ENCODE results near the gene ARHGDIG. TPM values are rescaled to one million over a fixed set of nuclear protein-coding genes. Genes with fewer than 3 reads are reported as not detected.

ARHGDIG gene
- total and polyA plus RNA-seq, 2 of the 4 experiments (the other 2 are of a cell fraction) = 0.24 to 0.36 TPM

GRCh38 chr16:291539-291938 lies 11.1 kb downstream of the ARHGDIG start:
- Histone ChIP-seq H3K9ac (ENCODE audit: low read depth, low read length) (no peak overlapping the region), H3K9me3 (ENCODE audit: control insufficient read depth, insufficient read depth, low read length) (no peaks in the 10 kb centered on the region), H3K36me3 (ENCODE audit: control insufficient read depth, insufficient read depth, low read length) (peaks cover 46% of the 10 kb centered on the region), H3K56ac (ENCODE audit: extremely low read depth, insufficient read depth, low read length) (no peak overlapping the region), H3K4me3 (ENCODE audit: insufficient read depth, low read depth, low read length) (no peak overlapping the region), H3K23ac (ENCODE audit: low read depth, low read length) (no peak overlapping the region), H2AK9ac (replicated peaks; ENCODE audit: low read depth, low read length, poor library complexity) (no peak overlapping the region), H2BK20ac (ENCODE audit: low read depth, low read length) (no peak overlapping the region), H4K5ac (ENCODE audit: low read depth, low read length) (no peak overlapping the region), H2BK15ac (ENCODE audit: low read depth, low read length) (no peak overlapping the region), H3K4ac (ENCODE audit: low read depth, low read length) (no peak overlapping the region), H3K4me2 (ENCODE audit: low read depth, low read length) (no peak overlapping the region), H4K91ac (ENCODE audit: insufficient read depth, low read depth, low read length) (no peak overlapping the region), H2AK5ac (ENCODE audit: low read depth, low read length) (no peak overlapping the region), H2BK5ac (ENCODE audit: low read depth, low read length, poor library complexity, severe bottlenecking) (no peak overlapping the region), H3K27me3 (ENCODE audit: control insufficient read depth, insufficient read depth, low read length) (no peaks in the 10 kb centered on the region), H3K14ac (replicated peaks; ENCODE audit: low read depth, low read length) (no peak overlapping the region), H4K8ac (ENCODE audit: low read depth in 2 of 2, low read length in 2 of 2) (no peak overlapping the region), H3K27ac (ENCODE audit: insufficient read depth, low read length) (no peak overlapping the region), H4K20me1 (ENCODE audit: insufficient read depth, low read length) (no peaks in the 10 kb centered on the region), H2AFZ (replicated peaks; ENCODE audit: low read length, poor library complexity) (no peak overlapping the region), H3K4me1 (ENCODE audit: control insufficient read depth, insufficient read depth, low read length) (no peaks in the 10 kb centered on the region), H3K79me1 (ENCODE audit: low read depth in 1 of 2, low read length in 2 of 2) (no peaks in the 10 kb centered on the region), H3K18ac (ENCODE audit: low read depth, low read length) (no peak overlapping the region), H2BK120ac (ENCODE audit: low read depth, low read length) (no peak overlapping the region), H3K9me1 (ENCODE audit: insufficient read depth, low read length) (no peaks in the 10 kb centered on the region)
- POLR2A ChIA-PET (ENCODE audit: unreplicated experiment) = no interaction called here
- CTCF ChIA-PET = no interaction called here
- no peak for DNase-seq
- no peak for TF ChIP-seq NFE2L2 (IDR thresholded peaks at IDR 0.05; ENCODE audit: low read depth, low read length)
- no peak for TF ChIP-seq CHD1 (IDR thresholded peaks at IDR 0.05; ENCODE audit: low read depth, low read length)
- TF ChIP-seq MAZ (IDR thresholded peaks at IDR 0.05; ENCODE audit: borderline replicate concordance, low read depth, low read length) = no peak
- TF ChIP-seq RFX5 (IDR thresholded peaks at IDR 0.05; ENCODE audit: low read depth, low read length) = no peak
- TF ChIP-seq FOS (IDR thresholded peaks at IDR 0.05; ENCODE audit: low read depth, low read length) = no peak
- ATAC-seq (ENCODE audit: low read depth) = no peak
- intact Hi-C loops (cut with micrococcal nuclease) = no loop called here
- dilution Hi-C loops (cut with HindIII; ENCODE audit: low sequenced_read_pairs, unreplicated experiment) = no loop called here
- WGBS, 2 experiments (ENCODE audit: extremely low coverage in 2 of 2, insufficient read length in 1 of 2) = 100% methylated on average over 6 of the region's 17 CpGs; no CpG with 5 or more reads in 1 of the 2 experiments
- BruUV-seq (replicated peaks) = no TSS peak
- in situ Hi-C loops (cut with MboI; ENCODE audit: low sequenced_read_pairs) = no loop called here
